GM21786 (cell line): Measurements from ENCODE around the gene EPS15.
"Not testable (repeated sequence)": the region's sequence is repeated elsewhere in the genome, so short reads cannot be mapped to it uniquely, and the experiment has no call there.

ENCODE experiments used
- ATAC-seq: cut with Tn5 transposase; IDR thresholded peaks from one replicate; pipeline ENCODE4 v1.9.1; 2021; ENCODE audit not compliant: unreplicated experiment

The EPS15 gene

DNA sequence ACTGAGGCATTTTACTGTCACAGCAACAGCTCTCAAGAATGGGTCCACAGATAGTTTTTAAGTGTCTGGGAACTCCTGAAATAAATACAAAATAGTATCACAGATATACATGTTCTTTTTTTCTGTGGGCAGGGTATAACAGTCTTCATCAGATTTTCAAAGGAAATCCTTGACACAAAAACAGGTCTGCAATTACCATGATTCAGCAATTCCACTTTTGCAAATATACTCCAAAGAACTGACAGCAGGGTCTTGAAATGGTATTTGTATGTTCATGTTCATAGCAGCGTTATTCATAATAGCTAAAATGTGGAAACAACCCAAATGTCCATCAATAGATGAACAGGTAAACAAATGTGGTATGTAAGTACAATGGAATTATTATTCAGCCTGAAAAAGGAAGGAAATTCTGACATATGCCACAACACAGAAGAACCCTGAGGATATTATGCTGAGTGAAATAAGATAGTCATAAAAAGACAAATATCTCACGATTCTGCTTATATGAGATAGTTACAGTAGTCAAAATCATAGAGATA lies 85.0 kb downstream of the EPS15 start:
- no peak for ATAC-seq

DNA sequence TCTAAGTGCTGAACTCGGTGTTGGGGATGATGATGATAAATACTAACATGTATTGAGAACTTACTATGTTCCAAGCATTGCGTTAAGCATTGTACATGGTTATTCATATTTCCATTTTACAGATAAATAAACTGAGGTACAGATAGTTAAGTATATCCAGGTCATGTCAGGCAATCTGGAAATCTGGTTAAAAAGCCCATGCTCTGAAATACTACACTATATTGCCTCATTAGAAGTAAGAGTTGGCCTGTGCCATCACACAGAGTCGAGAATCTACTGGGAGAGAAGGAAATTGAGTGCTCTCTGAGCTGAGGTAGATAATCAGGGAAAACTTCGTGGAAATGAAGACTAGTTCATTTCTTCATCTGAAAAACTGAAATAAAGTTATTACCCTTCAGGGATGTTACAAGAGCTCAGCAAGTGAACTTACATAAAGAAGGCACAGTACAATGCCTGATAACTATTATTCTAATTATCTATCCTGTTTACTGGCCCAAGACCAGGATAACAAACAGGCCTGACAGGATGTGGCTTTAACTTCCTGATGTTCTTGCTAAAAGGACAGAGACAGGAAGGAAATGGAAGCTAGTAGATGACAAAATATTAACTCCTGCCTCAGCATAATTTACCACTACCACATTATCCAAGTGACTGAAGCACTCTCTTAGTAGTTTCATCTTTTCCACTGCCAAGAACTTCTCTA lies 85.6 kb downstream of the EPS15 start:
- ATAC-seq, result no peak

DNA sequence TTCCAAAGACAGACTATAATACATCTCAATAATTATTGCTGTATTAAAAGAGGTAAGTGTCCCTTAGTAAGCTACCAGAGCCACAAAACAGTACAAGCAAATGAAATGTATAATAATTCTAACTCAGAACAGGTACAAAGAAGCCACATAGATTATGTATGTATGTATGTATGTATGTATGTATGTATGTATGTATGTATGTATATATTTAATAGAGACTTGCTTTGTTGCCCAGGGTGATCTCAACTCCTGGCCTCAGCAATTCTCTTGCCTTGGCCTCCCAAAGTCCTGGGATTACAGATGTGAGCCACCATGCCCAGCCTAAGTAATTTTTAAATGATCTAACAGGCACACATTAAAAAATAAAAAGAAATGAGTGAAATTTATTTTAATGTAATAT lies 86.9 kb downstream of the EPS15 start:
- no peak for ATAC-seq

DNA sequence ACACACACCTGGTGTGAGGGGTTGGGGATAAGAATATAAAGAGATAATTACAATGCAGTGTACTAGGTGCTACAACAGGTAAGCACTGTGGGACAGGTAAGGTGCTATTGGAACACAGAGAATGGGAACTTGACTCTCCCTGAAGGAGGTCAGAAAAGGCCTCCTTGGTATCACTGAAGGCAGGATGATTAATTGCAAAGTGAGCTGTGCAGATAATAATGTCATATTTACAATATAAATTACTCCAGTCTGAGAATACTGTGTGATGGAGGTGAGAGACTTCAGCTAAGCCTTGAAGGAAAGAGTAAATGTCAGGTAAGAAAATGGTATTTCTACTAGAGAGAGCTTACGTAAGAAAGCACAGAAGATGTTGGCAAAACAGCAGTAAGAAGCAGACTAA lies 91.6 kb downstream of the EPS15 start:
- no peak for ATAC-seq

DNA sequence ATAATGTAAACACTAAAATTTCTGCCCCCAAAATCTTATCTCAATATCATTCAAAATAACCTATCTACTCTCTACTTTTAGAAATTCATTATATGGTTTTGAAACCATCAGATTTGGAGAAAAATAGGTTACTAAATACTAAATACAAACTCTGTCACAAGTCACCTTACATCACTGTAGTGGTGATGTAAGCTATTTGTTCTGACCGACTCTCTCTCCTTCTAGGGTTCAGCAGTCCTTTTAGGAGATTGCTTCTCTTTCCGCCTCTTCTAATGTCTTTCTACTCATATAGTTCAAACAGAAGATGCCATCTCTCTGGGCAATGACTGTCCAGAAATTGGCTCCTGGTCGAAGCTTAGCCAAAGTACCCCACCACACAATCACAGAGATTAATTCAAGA lies 93.1 kb downstream of the EPS15 start:
- no peak for ATAC-seq

DNA sequence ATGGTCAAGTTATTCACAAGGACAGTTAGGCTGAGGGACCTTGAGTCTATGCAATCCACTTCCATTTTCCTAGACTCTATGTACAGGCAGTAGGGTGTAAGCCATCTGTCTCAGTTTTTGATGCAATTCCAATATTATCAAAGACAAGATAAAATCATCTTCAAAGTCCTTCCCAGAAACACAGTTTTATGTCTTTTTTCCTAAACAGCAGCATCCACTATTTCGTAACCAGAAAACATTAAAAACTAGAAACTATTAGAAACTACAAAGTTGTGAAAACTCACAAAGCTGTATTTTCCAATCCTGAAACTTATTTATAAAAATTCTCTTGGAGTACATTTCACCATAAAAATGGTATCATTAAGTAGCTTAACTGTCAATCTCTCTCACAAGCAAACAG lies 93.8 kb downstream of the EPS15 start:
- ATAC-seq, result no peak

DNA sequence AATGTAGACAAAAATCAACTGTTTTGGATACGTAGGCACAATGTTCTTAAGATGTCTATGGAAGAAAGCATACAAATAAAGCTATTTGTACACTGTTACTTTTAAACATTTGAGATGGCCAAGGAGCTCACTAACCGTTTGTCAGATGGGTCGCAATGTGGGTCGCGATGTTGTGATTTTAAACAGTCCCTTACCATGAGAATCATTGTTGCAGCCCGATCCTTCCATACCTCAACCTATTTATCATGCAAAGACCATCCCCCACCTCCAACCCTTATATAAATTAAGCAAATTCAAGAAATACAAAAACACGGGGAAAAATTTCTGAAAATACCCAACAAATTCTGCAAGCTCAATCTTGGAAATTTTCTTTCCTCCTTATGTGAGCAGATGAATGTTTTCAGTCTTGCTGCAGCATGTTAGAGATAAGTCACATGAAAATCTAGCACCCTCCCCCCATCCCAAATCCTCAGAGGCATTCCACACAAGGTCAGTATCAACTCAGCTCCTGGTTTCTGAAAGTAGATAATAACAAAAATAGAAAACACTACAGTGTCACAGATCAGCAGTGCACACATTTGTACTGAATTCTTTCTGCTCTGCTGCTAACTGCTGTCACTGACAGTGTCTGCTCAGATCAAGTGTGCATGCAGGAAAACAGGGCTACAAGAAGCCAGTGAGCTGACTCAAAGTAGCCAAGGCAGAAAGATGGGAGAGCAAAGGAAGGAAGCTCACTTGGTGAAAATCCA lies 95.8 kb downstream of the EPS15 start:
- ATAC-seq, result no peak

DNA sequence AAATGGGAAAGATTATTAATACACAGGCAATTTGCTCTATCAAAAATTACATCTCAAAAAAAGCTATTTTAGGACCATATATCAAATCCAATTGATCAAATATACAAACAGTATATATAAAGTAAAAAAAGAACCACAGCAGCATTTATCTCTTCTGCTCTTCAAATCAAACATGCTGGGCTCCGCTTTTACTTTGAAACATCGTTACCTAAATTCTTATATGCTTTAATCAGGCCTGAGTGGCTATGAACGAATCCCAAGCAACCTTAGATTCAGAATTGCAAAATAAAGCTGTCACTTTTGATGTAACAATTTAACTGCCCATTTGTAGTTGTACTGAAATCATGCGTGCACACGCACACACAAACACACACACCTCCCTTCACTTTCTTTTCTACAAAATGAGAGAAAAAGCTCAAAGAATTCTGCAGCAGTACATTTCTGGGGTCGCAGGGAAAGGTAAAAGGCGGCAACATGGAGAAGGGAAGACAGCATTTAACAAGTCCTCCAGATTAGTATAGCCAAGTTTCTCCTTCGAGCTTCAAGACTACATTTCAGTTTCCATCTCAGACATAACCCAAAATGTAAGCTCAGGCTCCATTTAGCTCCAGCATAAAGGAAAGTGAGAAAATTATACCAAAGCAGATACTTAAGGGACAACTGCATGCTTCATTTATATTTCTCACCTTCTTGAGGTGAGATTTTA lies 96.5 kb downstream of the EPS15 start:
- ATAC-seq, result no peak

DNA sequence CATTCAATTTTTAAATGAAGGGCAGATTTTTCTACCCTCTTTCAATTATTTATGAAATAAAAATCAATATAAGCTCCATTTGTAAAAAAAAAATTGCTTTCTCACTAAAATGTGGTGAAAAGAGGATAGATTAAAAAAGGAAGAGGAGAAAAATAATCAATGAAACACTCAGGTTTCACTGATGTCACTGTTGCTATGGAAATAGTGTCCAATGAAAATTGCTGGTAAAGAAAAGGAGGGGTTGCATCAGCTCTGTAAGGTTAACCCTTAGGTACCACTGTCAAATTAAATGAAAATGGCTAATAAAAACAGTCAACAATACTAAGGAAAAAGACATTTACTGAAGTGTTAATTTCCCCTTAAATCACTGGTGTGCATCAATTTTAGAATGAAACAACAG lies 97.1 kb downstream of the EPS15 start:
- no peak for ATAC-seq

DNA sequence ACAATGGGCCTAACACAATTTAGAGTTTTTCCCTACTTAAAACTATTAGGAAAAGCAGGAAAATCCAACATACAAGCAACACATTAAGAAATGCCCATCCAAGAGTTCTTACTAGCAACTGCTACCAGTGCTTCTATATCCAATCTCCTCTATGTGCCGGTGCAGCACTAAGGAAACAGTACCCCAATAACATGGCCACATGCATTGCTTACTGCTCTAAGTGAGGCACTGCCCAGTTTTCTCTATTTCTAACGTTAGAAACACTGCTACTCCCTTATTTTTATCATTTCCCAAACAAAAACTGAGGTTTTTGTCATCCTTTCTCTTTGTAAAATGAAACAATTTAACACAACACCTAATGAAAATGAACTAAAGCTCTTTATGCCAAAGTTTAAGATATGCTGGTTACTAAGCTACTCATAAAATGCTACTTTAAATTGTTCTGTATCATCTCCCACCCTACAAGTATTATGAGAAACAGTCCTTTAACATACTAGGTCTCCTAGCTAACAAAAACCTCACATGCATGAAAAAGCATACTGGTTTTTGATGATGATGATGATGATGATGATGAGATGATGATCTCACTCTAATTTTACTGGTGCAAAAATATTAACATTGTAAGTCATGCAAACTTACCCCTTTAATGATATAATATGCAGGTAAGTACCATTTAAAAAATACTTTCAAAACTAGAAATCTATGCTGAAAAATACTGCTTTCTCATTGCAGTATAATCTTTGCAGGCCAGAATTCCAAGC lies 98.0 kb downstream of the EPS15 start:
- no peak for ATAC-seq

DNA sequence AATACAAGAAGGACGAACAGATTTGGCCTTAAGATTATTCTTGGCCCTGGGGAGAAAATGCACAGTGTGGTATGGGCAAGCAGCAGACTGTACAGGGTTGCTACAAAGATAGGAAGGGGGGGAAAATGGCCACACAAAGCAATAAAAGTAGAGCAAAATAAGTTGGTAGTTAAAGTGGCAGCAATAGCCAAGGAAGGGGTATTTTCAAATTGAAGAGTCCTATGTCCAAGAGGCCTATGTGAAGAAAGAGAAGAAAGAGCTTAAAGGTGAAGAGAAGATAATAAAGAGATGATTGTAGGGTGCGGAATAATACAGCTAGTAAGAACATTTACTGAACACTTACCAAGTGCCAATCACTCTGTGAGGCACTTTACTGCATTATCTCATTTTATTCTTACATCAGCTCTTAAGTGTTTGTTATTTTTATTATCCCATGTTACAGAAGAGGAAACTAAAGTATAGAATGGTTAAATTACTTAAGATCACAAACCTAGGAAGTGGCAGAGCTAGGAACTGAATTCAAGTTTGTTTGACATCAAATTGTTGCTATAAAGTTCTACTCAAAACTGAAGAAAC lies 100.6 kb downstream of the EPS15 start:
- ATAC-seq, result no peak

DNA sequence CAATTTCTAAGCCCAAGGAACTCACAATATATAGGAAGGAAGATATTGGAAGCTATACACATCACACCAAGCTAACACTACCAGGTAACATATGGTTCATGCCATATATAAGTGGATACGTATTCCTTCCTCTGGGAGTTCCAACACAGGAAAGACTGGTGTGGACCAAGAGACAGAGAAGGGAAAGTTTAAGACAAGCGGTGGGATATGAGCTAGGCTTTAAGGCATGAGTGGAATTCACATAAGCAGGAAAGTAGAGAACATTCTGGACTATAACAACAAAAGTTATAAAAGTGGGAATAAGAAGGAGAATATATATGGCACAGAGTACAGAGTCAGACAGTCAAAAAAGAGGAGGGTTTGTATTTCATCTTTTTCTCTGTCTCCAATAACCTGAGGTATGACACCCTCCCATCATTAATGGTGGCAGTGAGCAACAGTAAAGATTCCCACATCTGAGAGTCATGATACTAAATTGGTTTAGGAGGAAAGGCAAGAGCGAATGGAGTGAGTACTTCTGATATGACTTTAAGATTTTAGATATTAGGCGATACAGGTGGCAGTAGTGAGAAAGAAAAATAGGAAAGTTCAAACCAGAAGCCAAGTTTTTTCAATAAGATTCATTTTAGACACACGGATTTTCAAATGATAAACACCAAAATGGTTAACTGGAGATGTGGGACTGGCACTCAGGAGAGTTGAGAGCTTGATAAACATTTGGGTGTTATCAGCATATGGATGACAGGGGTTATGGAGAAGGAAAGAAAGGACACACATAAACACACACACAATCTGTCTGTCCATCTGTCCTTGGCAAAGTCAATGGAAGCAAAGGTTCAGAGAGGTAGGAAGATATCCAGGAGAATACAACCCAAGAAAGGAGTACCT lies 101.3 kb downstream of the EPS15 start:
- no peak for ATAC-seq

DNA sequence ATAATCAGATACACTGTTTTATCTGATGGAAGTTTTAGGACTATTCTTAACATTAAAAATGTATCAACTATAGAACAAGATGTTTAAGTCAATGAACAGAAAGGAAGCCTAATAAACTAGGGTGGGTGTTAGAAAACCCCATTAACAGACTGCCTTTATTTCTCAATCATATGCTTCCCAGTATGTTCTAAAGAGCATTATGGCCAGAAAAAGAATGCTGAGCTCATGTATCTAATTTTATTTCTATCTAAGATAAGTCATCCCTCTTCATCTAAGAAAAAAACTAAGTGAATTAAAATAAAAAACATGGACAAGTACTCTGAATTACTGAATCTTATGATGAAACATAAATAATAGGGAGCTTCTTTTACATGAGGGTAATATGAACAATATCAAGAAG lies 102.2 kb downstream of the EPS15 start:
- no peak for ATAC-seq

DNA sequence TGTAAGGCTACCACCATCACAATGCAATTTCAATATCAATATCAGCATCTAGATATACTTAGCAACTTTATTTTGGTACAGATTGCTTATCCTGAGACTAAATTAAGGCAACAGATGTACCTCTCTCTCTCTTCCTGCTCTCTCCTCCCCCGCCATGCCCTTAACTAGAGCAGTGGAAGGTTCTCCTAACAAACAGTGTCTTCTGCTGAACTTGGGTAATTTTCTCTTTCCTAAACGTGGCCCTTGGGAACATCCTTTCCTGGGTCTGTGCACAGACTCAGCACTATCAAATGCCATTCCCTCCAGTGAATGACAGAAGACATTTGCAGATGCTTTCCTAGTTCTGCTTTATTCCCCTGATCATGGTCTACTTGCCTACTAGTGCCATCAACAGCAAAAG lies 103.1 kb downstream of the EPS15 start:
- no peak for ATAC-seq

DNA sequence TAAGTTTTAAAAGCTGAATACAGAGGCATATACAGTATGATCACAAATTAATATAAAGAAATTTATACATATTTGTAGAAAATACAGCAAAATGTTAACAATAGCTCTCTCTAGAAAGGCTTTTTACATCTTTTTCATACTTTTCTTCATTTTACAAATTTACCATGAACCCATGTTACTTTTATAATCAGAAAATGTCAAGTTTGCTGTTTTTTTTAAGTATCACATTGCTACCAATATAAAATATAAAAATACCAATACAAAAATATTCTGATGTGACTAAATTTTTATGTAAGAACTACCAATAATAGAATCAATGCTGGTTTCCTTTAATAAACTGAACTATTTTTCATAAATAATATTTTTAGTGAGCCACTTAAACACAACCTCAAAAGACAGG lies 104.3 kb downstream of the EPS15 start:
- ATAC-seq, result no peak

DNA sequence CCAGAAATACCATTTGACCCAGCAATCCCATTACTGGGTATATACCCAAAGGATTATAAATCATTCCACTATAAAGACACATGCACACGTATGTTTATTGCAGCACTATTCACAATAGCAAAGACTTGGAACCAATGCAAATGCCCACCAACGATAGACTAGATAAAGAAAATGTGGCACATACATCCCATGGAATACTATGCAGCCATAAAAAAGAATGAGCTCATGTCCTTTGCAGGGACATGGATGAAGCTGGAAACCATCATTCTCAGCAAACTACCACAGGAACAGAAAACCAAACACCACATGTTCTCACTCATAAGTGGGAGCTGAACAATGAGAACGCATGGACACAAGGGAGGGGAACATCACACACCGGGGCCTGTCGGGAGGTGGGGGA lies 107.2 kb downstream of the EPS15 start:
- ATAC-seq, result not testable (repeated sequence)

DNA sequence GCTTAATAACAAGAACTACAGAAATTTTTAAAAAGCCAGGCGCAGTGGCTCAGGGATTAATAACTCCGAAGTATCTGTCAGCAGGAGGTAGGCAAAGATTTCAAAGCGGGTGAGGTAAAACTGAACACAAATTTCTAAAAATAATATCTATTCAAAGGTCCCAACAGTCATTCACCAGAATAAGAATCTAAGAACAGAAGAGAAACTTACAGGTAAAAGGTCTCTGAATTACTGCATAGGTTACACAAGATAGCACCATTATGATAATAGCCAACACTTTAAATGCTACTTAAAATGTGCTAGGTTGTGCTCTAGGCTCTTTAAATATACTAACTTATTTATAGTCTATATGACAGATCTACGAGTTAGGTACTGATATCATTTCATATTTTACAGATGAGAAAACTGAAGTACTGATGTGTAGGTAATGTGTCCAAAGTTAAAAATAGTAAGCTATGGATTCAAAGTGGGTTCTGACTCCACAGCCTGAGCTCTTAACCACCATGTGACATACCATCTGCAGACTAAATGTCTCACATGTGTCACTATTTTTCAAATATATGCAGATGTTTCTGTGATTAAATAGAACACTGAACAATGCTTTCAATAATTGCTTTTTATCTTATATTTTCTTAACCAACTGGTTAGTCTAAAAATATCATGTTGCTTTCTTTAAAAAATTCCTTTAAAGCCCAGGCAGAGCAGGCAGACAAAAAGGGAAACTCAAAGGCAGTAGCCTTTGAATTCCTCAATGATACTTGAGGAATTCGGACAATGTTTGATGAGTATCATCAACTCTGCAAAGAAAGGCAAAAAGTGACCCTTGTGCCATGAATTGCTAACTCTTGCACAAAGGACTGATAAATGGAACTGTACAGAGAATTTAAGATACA lies 108.3 kb downstream of the EPS15 start:
- no peak for ATAC-seq

DNA sequence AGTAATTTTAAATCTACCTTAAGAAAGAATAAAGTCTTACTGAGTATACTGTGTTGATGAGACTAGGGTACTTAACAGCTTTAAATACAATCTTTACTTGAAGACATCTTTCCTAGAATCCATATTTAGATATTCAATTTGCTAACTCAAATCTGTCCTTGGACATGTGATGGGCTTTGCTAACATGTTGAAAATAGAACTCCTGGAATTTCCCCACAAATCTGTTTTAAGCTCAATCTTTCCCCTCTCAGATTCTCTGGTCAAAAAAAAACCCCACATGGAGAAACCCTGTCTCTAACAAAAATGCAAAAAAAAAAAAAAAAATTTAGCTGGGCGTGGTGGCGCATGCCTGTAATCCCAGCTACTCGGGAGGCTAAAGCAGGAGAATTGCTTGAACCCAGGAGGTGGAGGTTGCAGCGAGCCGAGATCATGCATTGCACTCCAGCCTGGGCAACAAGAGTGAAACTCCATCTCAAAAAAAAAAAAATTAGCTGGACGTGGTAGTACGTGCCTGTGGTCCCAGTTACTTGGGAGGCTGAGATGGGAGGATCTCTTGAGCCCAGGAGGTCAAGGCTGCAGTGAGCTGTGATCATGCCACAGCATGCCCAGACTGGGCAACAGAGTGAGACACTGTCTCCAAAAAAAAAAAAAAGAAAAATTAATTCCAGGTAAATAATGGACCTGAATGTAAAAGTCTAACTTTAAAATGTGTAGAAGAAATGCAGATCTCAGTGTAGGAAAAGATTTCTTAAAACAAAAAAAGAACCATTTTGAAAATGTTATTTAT lies 109.1 kb downstream of the EPS15 start:
- ATAC-seq, result not testable (repeated sequence)
